Measurements from ENCODE around the gene LRFN2.

The LRFN2 gene

DNA sequence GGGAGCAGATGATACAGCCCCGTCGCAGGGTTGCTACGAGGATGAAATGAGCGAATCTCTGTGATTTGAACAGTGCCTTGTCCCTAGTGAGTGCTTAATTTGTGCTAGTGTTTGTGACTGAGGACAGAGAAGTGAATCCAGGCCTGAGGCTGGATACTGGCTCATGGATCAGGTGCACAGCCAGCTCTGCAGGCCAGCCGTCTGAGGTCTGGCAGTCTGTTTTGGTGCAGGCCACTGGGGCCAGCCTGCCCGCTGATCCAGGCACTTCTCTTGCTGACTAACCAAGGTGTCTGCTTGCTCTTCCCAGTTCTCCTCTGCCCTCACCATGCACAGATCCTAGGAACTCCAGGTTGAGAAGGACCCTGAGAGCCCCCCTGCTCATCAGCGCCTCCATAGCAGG is 181.0 kb downstream of the LRFN2 start:
- no peak for DNase-seq (ENCODE audit: low spot score in 2 of 2)
- no peak overlapping the region for H3K27ac Mint-ChIP-seq
- H3K9me3 Mint-ChIP-seq, result no peaks in the 10 kb centered on the region
- no peaks in the 10 kb centered on the region for H3K27me3 Mint-ChIP-seq
- no peaks in the 10 kb centered on the region for H3K4me1 Mint-ChIP-seq
- no peak for ATAC-seq (ENCODE audit: low read depth)
- no peaks in the 10 kb centered on the region for H3K36me3 Mint-ChIP-seq
- no peak overlapping the region for H3K4me3 Mint-ChIP-seq

- Mint-ChIP-seq H3K27me3 (no peaks in the 10 kb centered on the region), H3K4me1 (no peaks in the 10 kb centered on the region), H3K9me3 (no peaks in the 10 kb centered on the region), H3K36me3 (no peaks in the 10 kb centered on the region), H3K4me3 (no peak overlapping the region), H3K27ac (no peak overlapping the region)
- DNase-seq (ENCODE audit: low spot score in 2 of 2) (no peak), ATAC-seq (ENCODE audit: low read depth) (no peak)
Observed at GRCh38 chr6:40400738-40401137, 186.4 kb downstream of the LRFN2 start.

GRCh38 chr6:40399888-40400457 is 187.2 kb downstream of the LRFN2 start:
- H3K4me3 Mint-ChIP-seq, result no peak overlapping the region
- H3K27me3 Mint-ChIP-seq, result no peaks in the 10 kb centered on the region
- no peak overlapping the region for H3K27ac Mint-ChIP-seq
- no peak for DNase-seq (ENCODE audit: low spot score in 2 of 2)
- no peak for ATAC-seq (ENCODE audit: low read depth)
- H3K36me3 Mint-ChIP-seq, result no peaks in the 10 kb centered on the region
- no peaks in the 10 kb centered on the region for H3K4me1 Mint-ChIP-seq
- no peaks in the 10 kb centered on the region for H3K9me3 Mint-ChIP-seq

GRCh38 chr6:40398810-40399477 is 188.2 kb downstream of the LRFN2 start:
- Mint-ChIP-seq H3K4me1 (no peaks in the 10 kb centered on the region), H3K27me3 (no peaks in the 10 kb centered on the region), H3K27ac (no peak overlapping the region), H3K4me3 (no peak overlapping the region), H3K9me3 (no peaks in the 10 kb centered on the region), H3K36me3 (no peaks in the 10 kb centered on the region)
- DNase-seq (ENCODE audit: low spot score in 2 of 2) (no peak), ATAC-seq (ENCODE audit: low read depth) (no peak)

- H3K36me3 Mint-ChIP-seq, result no peaks in the 10 kb centered on the region
- DNase-seq (ENCODE audit: low spot score in 2 of 2), result no peak
- ATAC-seq (ENCODE audit: low read depth), result no peak
- H3K27me3 Mint-ChIP-seq, result no peaks in the 10 kb centered on the region
- H3K27ac Mint-ChIP-seq, result no peak overlapping the region
- H3K4me3 Mint-ChIP-seq, result no peak overlapping the region
- no peaks in the 10 kb centered on the region for H3K4me1 Mint-ChIP-seq
- no peaks in the 10 kb centered on the region for H3K9me3 Mint-ChIP-seq
Observed at GRCh38 chr6:40398034-40398691, 189.0 kb downstream of the LRFN2 start.

- Mint-ChIP-seq H3K4me1 (no peaks in the 10 kb centered on the region), H3K36me3 (no peaks in the 10 kb centered on the region), H3K4me3 (no peak overlapping the region), H3K27me3 (no peaks in the 10 kb centered on the region), H3K27ac (no peak overlapping the region), H3K9me3 (no peaks in the 10 kb centered on the region)
- DNase-seq (ENCODE audit: low spot score in 2 of 2), result no peak
- no peak for ATAC-seq (ENCODE audit: low read depth)
Observed at GRCh38 chr6:40397287-40398033, 189.7 kb downstream of the LRFN2 start.

- no peaks in the 10 kb centered on the region for H3K4me1 Mint-ChIP-seq
- H3K9me3 Mint-ChIP-seq, result no peaks in the 10 kb centered on the region
- DNase-seq (ENCODE audit: low spot score in 2 of 2) (no peak), ATAC-seq (ENCODE audit: low read depth) (no peak)
- no peaks in the 10 kb centered on the region for H3K27me3 Mint-ChIP-seq
- H3K4me3 Mint-ChIP-seq, result no peak overlapping the region
- H3K27ac Mint-ChIP-seq, result no peak overlapping the region
- H3K36me3 Mint-ChIP-seq, result no peaks in the 10 kb centered on the region
Observed at GRCh38 chr6:40395698-40396076, 191.5 kb downstream of the LRFN2 start.

DNA sequence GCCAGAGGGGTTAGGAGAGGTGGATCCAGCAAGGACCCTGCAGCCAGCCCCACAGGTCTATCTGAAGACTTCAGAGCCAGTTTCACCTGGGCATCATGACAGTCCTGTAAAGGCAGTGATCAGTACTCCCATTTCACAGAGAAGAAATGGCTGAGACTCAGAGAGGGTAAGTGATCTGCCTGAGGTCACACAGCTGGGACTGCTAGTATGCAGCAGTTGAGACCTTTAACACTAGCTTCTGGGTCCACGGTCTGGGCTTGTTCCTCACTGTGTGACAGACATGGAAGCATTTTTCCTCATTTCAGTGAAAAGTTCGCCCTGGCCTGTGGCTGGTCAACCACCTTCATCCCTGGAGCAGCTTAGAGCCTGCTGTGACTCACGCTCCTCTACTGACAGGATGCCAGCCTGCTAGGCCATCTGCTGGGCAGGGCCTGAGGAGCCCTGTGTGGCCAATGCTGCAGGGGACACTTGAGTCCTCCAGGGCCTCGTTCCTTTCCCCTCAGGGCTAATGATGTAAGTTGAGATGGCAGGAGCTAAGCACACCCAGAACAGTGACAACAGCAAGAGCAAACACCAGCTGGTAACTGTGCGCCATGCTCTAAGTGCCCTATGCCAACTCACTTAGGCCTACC is 192.0 kb downstream of the LRFN2 start:
- Mint-ChIP-seq H3K27me3 (no peaks in the 10 kb centered on the region), H3K9me3 (no peaks in the 10 kb centered on the region), H3K36me3 (no peaks in the 10 kb centered on the region), H3K4me1 (no peaks in the 10 kb centered on the region), H3K27ac (no peak overlapping the region), H3K4me3 (no peak overlapping the region)
- ATAC-seq (ENCODE audit: low read depth) (no peak), DNase-seq (ENCODE audit: low spot score in 2 of 2) (no peak)

GRCh38 chr6:40394381-40394780 is 192.8 kb downstream of the LRFN2 start:
- Mint-ChIP-seq H3K4me3 (no peak overlapping the region), H3K27me3 (peaks cover 2% of the 10 kb centered on the region), H3K4me1 (no peaks in the 10 kb centered on the region), H3K27ac (no peak overlapping the region), H3K9me3 (no peaks in the 10 kb centered on the region), H3K36me3 (no peaks in the 10 kb centered on the region)
- no peak for DNase-seq (ENCODE audit: low spot score in 2 of 2)
- ATAC-seq (ENCODE audit: low read depth), result no peak

- no peaks in the 10 kb centered on the region for H3K4me1 Mint-ChIP-seq
- peaks cover 2% of the 10 kb centered on the region for H3K27me3 Mint-ChIP-seq
- H3K9me3 Mint-ChIP-seq, result no peaks in the 10 kb centered on the region
- no peak overlapping the region for H3K4me3 Mint-ChIP-seq
- H3K36me3 Mint-ChIP-seq, result no peaks in the 10 kb centered on the region
- H3K27ac Mint-ChIP-seq, result no peak overlapping the region
- ATAC-seq (ENCODE audit: low read depth) (no peak), DNase-seq (ENCODE audit: low spot score in 2 of 2) (no peak)
Observed at GRCh38 chr6:40393641-40394040, 193.5 kb downstream of the LRFN2 start.

GRCh38 chr6:40392589-40392988 is 194.6 kb downstream of the LRFN2 start:
- no peaks in the 10 kb centered on the region for H3K36me3 Mint-ChIP-seq
- DNase-seq (ENCODE audit: low spot score in 2 of 2) (no peak), ATAC-seq (ENCODE audit: low read depth) (no peak)
- no peak overlapping the region for H3K4me3 Mint-ChIP-seq
- no peaks in the 10 kb centered on the region for H3K4me1 Mint-ChIP-seq
- no peak overlapping the region for H3K27ac Mint-ChIP-seq
- peaks cover 2% of the 10 kb centered on the region for H3K27me3 Mint-ChIP-seq
- H3K9me3 Mint-ChIP-seq, result no peaks in the 10 kb centered on the region

- Mint-ChIP-seq H3K9me3 (no peaks in the 10 kb centered on the region), H3K4me3 (no peak overlapping the region), H3K27ac (no peak overlapping the region), H3K27me3 (peaks cover 2% of the 10 kb centered on the region), H3K36me3 (no peaks in the 10 kb centered on the region), H3K4me1 (no peaks in the 10 kb centered on the region)
- ATAC-seq (ENCODE audit: low read depth), result no peak
- no peak for DNase-seq (ENCODE audit: low spot score in 2 of 2)
Observed at GRCh38 chr6:40391851-40392517, 195.2 kb downstream of the LRFN2 start.

DNA sequence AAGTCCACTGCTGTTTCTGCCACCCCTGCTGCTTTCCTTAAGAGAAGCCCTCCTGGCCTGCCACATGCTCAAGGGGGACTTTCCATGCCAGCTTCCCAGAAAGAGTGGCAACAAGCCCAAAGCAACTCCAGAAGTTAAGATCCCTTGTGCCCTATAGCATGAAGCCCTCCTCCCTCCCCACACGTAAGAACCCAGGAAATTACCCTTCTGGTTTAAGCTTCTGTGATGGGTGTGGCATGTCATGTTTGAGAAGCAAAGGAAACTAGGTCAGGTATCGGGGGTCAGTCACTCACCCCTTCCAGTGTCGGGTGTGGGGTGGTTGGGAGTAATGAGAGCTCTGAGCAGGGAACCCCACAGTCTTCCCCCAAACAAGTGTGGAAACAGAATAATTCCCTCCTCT is 196.1 kb downstream of the LRFN2 start:
- no peak for DNase-seq (ENCODE audit: low spot score in 2 of 2)
- no peaks in the 10 kb centered on the region for H3K4me1 Mint-ChIP-seq
- ATAC-seq (ENCODE audit: low read depth), result no peak
- H3K36me3 Mint-ChIP-seq, result no peaks in the 10 kb centered on the region
- H3K27me3 Mint-ChIP-seq, result peaks cover 3% of the 10 kb centered on the region
- H3K4me3 Mint-ChIP-seq, result no peak overlapping the region
- no peak overlapping the region for H3K27ac Mint-ChIP-seq
- no peaks in the 10 kb centered on the region for H3K9me3 Mint-ChIP-seq

All from memory B cell (primary cell).